ENCODE measurements around the gene PDE4C.

DNA sequence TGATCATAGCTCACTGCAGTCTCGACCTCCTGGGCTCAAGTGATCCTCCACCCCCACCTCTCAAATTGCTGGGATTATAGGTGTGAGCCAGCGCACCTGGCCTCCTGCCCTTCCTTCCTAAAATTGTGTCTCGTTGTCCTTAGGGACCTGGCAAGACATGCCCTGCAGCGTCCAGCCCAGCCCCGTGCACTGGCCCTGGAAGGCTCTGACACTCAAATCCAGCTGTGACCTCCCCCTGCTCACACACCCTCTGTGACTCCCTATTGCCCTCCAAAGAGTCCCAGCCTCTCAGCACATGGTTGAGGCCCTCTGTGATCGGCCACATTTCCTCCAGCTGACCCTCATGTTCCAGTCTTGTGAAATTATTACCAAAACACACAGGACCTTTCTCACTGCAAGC lies 28.3 kb downstream of the PDE4C start:
- TF ChIP-seq, protein P1, sequence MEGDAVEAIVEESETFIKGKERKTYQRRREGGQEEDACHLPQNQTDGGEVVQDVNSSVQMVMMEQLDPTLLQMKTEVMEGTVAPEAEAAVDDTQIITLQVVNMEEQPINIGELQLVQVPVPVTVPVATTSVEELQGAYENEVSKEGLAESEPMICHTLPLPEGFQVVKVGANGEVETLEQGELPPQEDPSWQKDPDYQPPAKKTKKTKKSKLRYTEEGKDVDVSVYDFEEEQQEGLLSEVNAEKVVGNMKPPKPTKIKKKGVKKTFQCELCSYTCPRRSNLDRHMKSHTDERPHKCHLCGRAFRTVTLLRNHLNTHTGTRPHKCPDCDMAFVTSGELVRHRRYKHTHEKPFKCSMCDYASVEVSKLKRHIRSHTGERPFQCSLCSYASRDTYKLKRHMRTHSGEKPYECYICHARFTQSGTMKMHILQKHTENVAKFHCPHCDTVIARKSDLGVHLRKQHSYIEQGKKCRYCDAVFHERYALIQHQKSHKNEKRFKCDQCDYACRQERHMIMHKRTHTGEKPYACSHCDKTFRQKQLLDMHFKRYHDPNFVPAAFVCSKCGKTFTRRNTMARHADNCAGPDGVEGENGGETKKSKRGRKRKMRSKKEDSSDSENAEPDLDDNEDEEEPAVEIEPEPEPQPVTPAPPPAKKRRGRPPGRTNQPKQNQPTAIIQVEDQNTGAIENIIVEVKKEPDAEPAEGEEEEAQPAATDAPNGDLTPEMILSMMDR (IDR thresholded peaks at IDR 0.05): no peak
- no peak for TF ChIP-seq EP300 (IDR thresholded peaks at IDR 0.05)
- TF ChIP-seq POLR2AphosphoS5 (IDR thresholded peaks at IDR 0.05): no peak
